GM23338 (cell line): ENCODE data around the gene FAM98A. TPM values are rescaled to one million over a fixed set of nuclear protein-coding genes. Genes with fewer than 3 reads are reported as not detected.

ENCODE experiments used
- ATAC-seq: fragments of 200-7000 bp; cut with Tn5 transposase; 3 replicates; pipeline ENCODE4 v1.9.1; 2020
- DNase-seq: peaks from one replicate; pipeline ENCODE4 v3.0.0-alpha.2; 2015; ENCODE audit warnings: low spot score
- H2AFZ ChIP-seq: fragments of 200-600 bp; sonication (generic); 2 replicates; pipeline ENCODE4 v1.8.0; 2016; ENCODE audit warnings: antibody characterized with exemption, mild to moderate bottlenecking, moderate library complexity
- H3F3A ChIP-seq: fragments of 200-600 bp; sonication (generic); replicated peaks from 2 replicates; pipeline ENCODE4 v1.8.0; 2017; ENCODE audit warnings: antibody characterized with exemption, mixed run types, low read depth
- H3K27ac ChIP-seq: fragments of 200-600 bp; sonication (generic); 2 replicates; pipeline ENCODE4 v1.6.1; 2016; ENCODE audit warnings: low read depth
- H3K27me3 ChIP-seq: fragments of 200-600 bp; sonication (generic); 2 replicates; pipeline ENCODE4 v1.8.0; 2016; ENCODE audit warnings: mild to moderate bottlenecking, mixed run types, moderate library complexity; ENCODE audit not compliant: insufficient read depth
- H3K36me3 ChIP-seq: fragments of 200-600 bp; sonication (generic); 2 replicates; pipeline ENCODE4 v1.8.0; 2016; ENCODE audit warnings: mild to moderate bottlenecking; ENCODE audit not compliant: insufficient read depth
- H3K4me1 ChIP-seq: fragments of 200-600 bp; sonication (generic); 2 replicates; pipeline ENCODE4 v1.8.0; 2016; ENCODE audit warnings: mild to moderate bottlenecking, moderate library complexity; ENCODE audit not compliant: insufficient read depth
- H3K4me2 ChIP-seq: fragments of 200-600 bp; sonication (generic); 2 replicates; pipeline ENCODE4 v1.7.1; 2017; ENCODE audit warnings: mixed run types
- H3K4me3 ChIP-seq: fragments of 200-600 bp; sonication (generic); 2 replicates; pipeline ENCODE4 v1.6.1; 2016; ENCODE audit warnings: mixed run types
- H3K79me2 ChIP-seq: fragments of 200-600 bp; sonication (generic); replicated peaks from 2 replicates; pipeline ENCODE4 v1.8.0; 2017; ENCODE audit warnings: mild to moderate bottlenecking; ENCODE audit not compliant: insufficient read depth
- H3K9me2 ChIP-seq: fragments of 200-600 bp; sonication (generic); 2 replicates; pipeline ENCODE4 v1.8.0; 2017; ENCODE audit not compliant: insufficient read depth
- H4K20me1 ChIP-seq: fragments of 200-600 bp; sonication (generic); replicated peaks from 2 replicates; pipeline ENCODE4 v1.8.0; 2017; ENCODE audit warnings: mild to moderate bottlenecking; ENCODE audit not compliant: insufficient read depth
- H3K27ac Mint-ChIP-seq: 2 replicates; pipeline ENCODE4 v1.8.0; 2020; ENCODE audit warnings: inconsistent platforms, mild to moderate bottlenecking, moderate library complexity, mixed read lengths
- H3K27me3 Mint-ChIP-seq: 3 replicates; pipeline ENCODE4 v1.8.0; 2022; ENCODE audit warnings: low read depth, mild to moderate bottlenecking, moderate library complexity, mixed read lengths, inconsistent platforms; ENCODE audit not compliant: insufficient read depth, poor library complexity
- H3K36me3 Mint-ChIP-seq: 3 replicates; pipeline ENCODE4 v1.8.0; 2021; ENCODE audit warnings: low read depth, mild to moderate bottlenecking, inconsistent platforms, moderate library complexity, mixed read lengths
- H3K4me1 Mint-ChIP-seq: 3 replicates; pipeline ENCODE4 v1.8.0; 2020; ENCODE audit warnings: mild to moderate bottlenecking, inconsistent platforms, mixed read lengths
- H3K4me3 Mint-ChIP-seq: 3 replicates; pipeline ENCODE4 v1.8.0; 2021; ENCODE audit warnings: moderate library complexity, mild to moderate bottlenecking, inconsistent platforms, mixed read lengths
- H3K9me3 Mint-ChIP-seq: 3 replicates; pipeline ENCODE4 v1.8.0; 2020; ENCODE audit warnings: moderate library complexity, mild to moderate bottlenecking, inconsistent platforms, mixed read lengths
- CREB1 ChIP-seq: fragments of 250-450 bp; sonication (Bioruptor Pico); IDR thresholded peaks from 2 replicates; pipeline ENCODE4 v1.5.0; 2020; ENCODE audit warnings: low read depth, mild to moderate bottlenecking, moderate library complexity
- EZH2 ChIP-seq: fragments of 200-600 bp; sonication (generic); IDR thresholded peaks from one replicate; pipeline ENCODE4 v1.8.0; 2017; ENCODE audit warnings: antibody characterized with exemption, mild to moderate bottlenecking, low read depth; ENCODE audit not compliant: unreplicated experiment
- NANOG ChIP-seq: IDR thresholded peaks from 2 replicates; pipeline ENCODE4 v1.6.1; 2016; ENCODE audit warnings: antibody characterized with exemption, borderline replicate concordance
- ZNF114 ChIP-seq: fragments of 250-450 bp; sonication (Bioruptor Pico); IDR thresholded peaks from 2 replicates; pipeline ENCODE4 v1.5.0; 2020; ENCODE audit warnings: mild to moderate bottlenecking, moderate library complexity
- ZNF331 ChIP-seq: fragments of 250-450 bp; sonication (Bioruptor Pico); IDR thresholded peaks from 2 replicates; pipeline ENCODE4 v1.5.0; 2020; ENCODE audit warnings: low read depth, mild to moderate bottlenecking, moderate library complexity
- ZNF462 ChIP-seq: fragments of 250-450 bp; sonication (Bioruptor Pico); IDR thresholded peaks from 2 replicates; pipeline ENCODE4 v1.5.0; 2020; ENCODE audit warnings: mild to moderate bottlenecking, moderate library complexity
- polyA plus RNA-seq: library from polyadenylated mRNA; unstranded; fragments of >200 nt; fragmentation: Nextera tagmentation; extraction: Ambion mirVana; gene quantifications from 2 replicates; pipeline ENCODE4 v1.2.1, GENCODE V29; 2016
- total RNA-seq: library from RNA; depleted of rRNA; stranded (reverse); fragments of >200 nt; shearing (Covaris generic); gene quantifications from 2 replicates; pipeline ENCODE4 v1.2.3, GENCODE V29; 2014

Gene FAM98A
- total and polyA plus RNA-seq, 2 experiments from 2014 or later, result 68.6 to 149 TPM

GRCh38 chr2:33577084-33577483 lies 22.0 kb downstream of the FAM98A start (continued):
- TF ChIP-seq CREB1 (CRISPR knock-in tag) (no peak), EZH2 (no peak), ZNF114 (CRISPR knock-in tag) (no peak), ZNF462 (CRISPR knock-in tag) (no peak), ZNF331 (CRISPR knock-in tag) (no peak)

DNA sequence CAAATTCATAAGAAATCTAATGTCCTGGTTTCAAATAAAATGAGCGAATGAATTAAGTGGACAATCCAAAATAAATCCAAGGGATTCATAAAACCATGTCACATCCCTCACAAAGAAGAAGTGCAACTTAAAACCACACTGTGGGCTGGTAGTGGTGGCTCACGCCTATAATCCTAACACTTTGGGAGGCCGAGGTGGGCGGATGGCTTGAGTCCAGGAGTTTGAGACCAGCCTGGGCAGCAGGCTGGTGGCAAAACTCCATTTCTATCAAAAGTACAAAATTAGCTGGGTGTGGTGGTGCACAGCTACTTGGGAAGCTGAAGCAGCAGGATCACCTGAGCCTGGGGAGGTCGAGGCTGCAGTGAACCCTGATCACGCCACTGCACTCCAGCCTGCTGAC lies 25.4 kb downstream of the FAM98A start:
- Histone ChIP-seq H3K4me1 (peaks cover 15% of the 10 kb centered on the region; the same call in 1 of the 2 replicates), H2AFZ (no peak overlapping the region), H3K79me2 (no peaks in the 10 kb centered on the region), H3F3A (no peaks in the 10 kb centered on the region), H3K27me3 (no peaks in the 10 kb centered on the region), H3K9me2 (no peaks in the 10 kb centered on the region), H3K36me3 (no peaks in the 10 kb centered on the region), H3K4me3 (no peak overlapping the region), H3K27ac (no peak overlapping the region), H3K4me2 (no peak overlapping the region), H4K20me1 (no peaks in the 10 kb centered on the region)
- ATAC-seq, result no peak
- Mint-ChIP-seq H3K27ac (no peak overlapping the region), H3K9me3 (no peaks in the 10 kb centered on the region), H3K27me3 (peaks cover 3% of the 10 kb centered on the region), H3K4me3 (no peak overlapping the region), H3K36me3 (no peaks in the 10 kb centered on the region), H3K4me1 (peaks cover 15% of the 10 kb centered on the region)
- no peak for DNase-seq
- TF ChIP-seq NANOG, result no peak
